HCT116 (cell line): ENCODE results near the gene CC2D2B. TPM values are rescaled to one million over a fixed set of nuclear protein-coding genes. Genes with fewer than 3 reads are reported as not detected.

Source experiments
- ATAC-seq: fragments of 200-7000 bp; cut with Tn5 transposase; 2 replicates; pipeline ENCODE4 v1.9.1; 2020; ENCODE audit warnings: mild to moderate bottlenecking, moderate library complexity
- BruUV-seq: library from RNA; stranded (reverse); fragments of 400-500 nt; replicated peaks from 2 replicates; lab custom pipeline; 2021; lab: Mats Ljungman, UMichigan
- CTCF ChIA-PET: fragments of 300-600 bp; sonication (Branson Sonifier 250); formaldehyde crosslinking; loops from one replicate; lab custom pipeline; 2021; ENCODE audit warnings: antibody characterized with exemption; lab: Charles Lee
- POLR2A ChIA-PET: fragments of 300-600, 350-600 bp; sonication (Branson Sonifier 250); formaldehyde crosslinking; loops from one replicate; lab custom pipeline; 2021; ENCODE audit warnings: antibody characterized with exemption; lab: Charles Lee
- RAD21 ChIA-PET, 2 experiments: fragments of 300-600 bp; sonication (Branson Sonifier 250); formaldehyde crosslinking; loops; one replicate each; lab custom pipeline; 2023; ENCODE audit warnings: low total read pairs in 2 of 2; ENCODE audit not compliant: uncharacterized antibody in 2 of 2, unreplicated experiment in 2 of 2, low non-redundant PET in 1 of 2; lab: Charles Lee
- DNase-seq: peaks from one replicate; pipeline ENCODE4 v3.0.0-alpha.2; 2010; ENCODE audit warnings: low read depth, low spot score
- H2AFZ ChIP-seq: fragments of 200-600 bp; shearing (Covaris generic), sonication (generic); 2 replicates; pipeline ENCODE4 v1.6.1; 2017; ENCODE audit warnings: low read depth, mixed run types, mixed read lengths, antibody characterized with exemption, low read length; ENCODE audit not compliant: poor library complexity, severe bottlenecking
- H3K27ac ChIP-seq: 2 replicates; pipeline ENCODE4 v1.5.1; 2012; ENCODE audit warnings: low read depth, low read length
- H3K27me3 ChIP-seq: fragments of 200-600 bp; sonication (generic); 2 replicates; pipeline ENCODE4 v1.6.1; 2016; ENCODE audit warnings: mixed run types, low read length, mixed read lengths; ENCODE audit not compliant: insufficient read depth
- H3K36me3 ChIP-seq, 2 experiments: fragments of 200-500 bp in 1 of 2; fragments of 200-600 bp in 1 of 2; sonication (Bioruptor generic) in 1 of 2; sonication (generic) in 1 of 2; 2 replicates each; pipeline versions ENCODE4 v1.5.1 to v1.6.1; 2014 to 2016; ENCODE audit warnings: low read length in 2 of 2, inconsistent platforms in 1 of 2, mixed read lengths in 1 of 2, mixed run types in 1 of 2; ENCODE audit not compliant: insufficient read depth in 2 of 2, control insufficient read depth in 1 of 2
- H3K4me1 ChIP-seq, 2 experiments: fragments of 200-600 bp in 1 of 2; sonication (generic) in 1 of 2; 2 replicates each; pipeline versions ENCODE4 v1.5.1 to v1.6.1; 2012 to 2017; ENCODE audit warnings: low read length in 2 of 2, inconsistent platforms in 1 of 2, mild to moderate bottlenecking in 1 of 2, mixed read lengths in 1 of 2, mixed run types in 1 of 2, moderate library complexity in 1 of 2; ENCODE audit not compliant: insufficient read depth in 2 of 2, control insufficient read depth in 1 of 2
- H3K4me2 ChIP-seq: fragments of 200-600 bp; sonication (generic); 2 replicates; pipeline ENCODE4 v1.6.1; 2017; ENCODE audit warnings: mixed run types, low read length, mixed read lengths
- H3K4me3 ChIP-seq, 2 experiments: fragments of 200-600 bp in 1 of 2; sonication (generic) in 1 of 2; replicated peaks in 1 of 2; 2 replicates each; pipeline ENCODE4 v1.5.1; 2011 to 2016; ENCODE audit warnings: low read length in 2 of 2, control low read depth in 1 of 2, low read depth in 1 of 2, mild to moderate bottlenecking in 1 of 2, mixed read lengths in 1 of 2, mixed run types in 1 of 2
- H3K79me2 ChIP-seq: fragments of 200-600 bp; sonication (generic); 2 replicates; pipeline ENCODE4 v1.6.1; 2017; ENCODE audit warnings: mild to moderate bottlenecking, mixed run types, low read length, moderate library complexity, mixed read lengths; ENCODE audit not compliant: insufficient read depth
- H3K9ac ChIP-seq: fragments of 200-600 bp; sonication (generic); 2 replicates; pipeline ENCODE4 v1.6.1; 2016; ENCODE audit warnings: low read length, mixed read lengths
- H3K9me2 ChIP-seq: fragments of 200-600 bp; sonication (generic), shearing (Covaris generic); 2 replicates; pipeline ENCODE4 v1.6.1; 2017; ENCODE audit warnings: mixed run types, mild to moderate bottlenecking, moderate library complexity; ENCODE audit not compliant: insufficient read depth
- H3K9me3 ChIP-seq, 2 experiments: fragments of 200-500 bp in 1 of 2; fragments of 200-600 bp in 1 of 2; sonication (Bioruptor generic) in 1 of 2; sonication (generic) in 1 of 2; 2 replicates each; pipeline ENCODE4 v1.6.1; 2014 to 2017; ENCODE audit warnings: low read length in 2 of 2, mixed read lengths in 2 of 2, inconsistent platforms in 1 of 2, low read depth in 1 of 2, mild to moderate bottlenecking in 1 of 2, mixed run types in 1 of 2, moderate library complexity in 1 of 2; ENCODE audit not compliant: control insufficient read depth in 1 of 2, insufficient read depth in 1 of 2
- H4K20me1 ChIP-seq: fragments of 200-600 bp; sonication (generic), shearing (Covaris generic); 2 replicates; pipeline ENCODE4 v1.6.1; 2017; ENCODE audit warnings: mixed run types, mild to moderate bottlenecking, moderate library complexity; ENCODE audit not compliant: insufficient read depth
- CBX3 ChIP-seq: IDR thresholded peaks from 2 replicates; pipeline ENCODE4 v1.6.1; 2012; ENCODE audit warnings: low read depth
- CEBPB ChIP-seq: IDR thresholded peaks from 2 replicates; pipeline ENCODE4 v1.6.1; 2012; ENCODE audit warnings: low read depth
- EZH2 ChIP-seq: fragments of 200-600 bp; sonication (generic); IDR thresholded peaks from 2 replicates; pipeline ENCODE4 v1.6.1; 2017; ENCODE audit warnings: antibody characterized with exemption, mixed run types
- EZH2phosphoT487 ChIP-seq: fragments of 200-600 bp; IDR thresholded peaks from 2 replicates; pipeline ENCODE4 v1.6.1; 2018; ENCODE audit warnings: antibody characterized with exemption, borderline replicate concordance
- POLR2A ChIP-seq: IDR thresholded peaks from 2 replicates; pipeline ENCODE4 v1.7.0; 2011; ENCODE audit warnings: borderline replicate concordance; ENCODE audit not compliant: insufficient read depth, insufficient read length; ENCODE audit errors: extremely low read depth
- POLR2AphosphoS5 ChIP-seq: IDR thresholded peaks from 2 replicates; pipeline ENCODE4 v1.6.1; 2011; ENCODE audit warnings: mild to moderate bottlenecking, low read depth, low read length, moderate library complexity
- RAD21 ChIP-seq: IDR thresholded peaks from 2 replicates; pipeline ENCODE4 v1.6.1; 2012; ENCODE audit warnings: low read depth, mild to moderate bottlenecking
- SRF ChIP-seq: IDR thresholded peaks from 2 replicates; pipeline ENCODE4 v1.6.1; 2012; ENCODE audit warnings: low read depth
- TCF7L2 ChIP-seq: IDR thresholded peaks from 2 replicates; pipeline ENCODE4 v1.7.0; 2011; ENCODE audit warnings: borderline replicate concordance, inconsistent platforms; ENCODE audit not compliant: insufficient read depth, insufficient read length; ENCODE audit errors: extremely low read depth
- YY1 ChIP-seq: IDR thresholded peaks from 2 replicates; pipeline ENCODE4 v1.6.1; 2011; ENCODE audit warnings: low read length, low read depth, moderate library complexity, mild to moderate bottlenecking; ENCODE audit not compliant: insufficient replicate concordance; ENCODE audit errors: extremely low read depth
- ZBTB33 ChIP-seq: IDR thresholded peaks from 2 replicates; pipeline ENCODE4 v1.6.1; 2011; ENCODE audit warnings: mild to moderate bottlenecking, low read length, moderate library complexity; ENCODE audit not compliant: insufficient replicate concordance; ENCODE audit errors: extremely low read depth
- ZFX ChIP-seq: fragments of 450-650 bp; IDR thresholded peaks from 2 replicates; pipeline ENCODE4 v1.6.1; 2017
- ZNF274 ChIP-seq: fragments of 200-500 bp; sonication (Bioruptor generic); IDR thresholded peaks from 2 replicates; pipeline ENCODE4 v1.6.1; 2014; ENCODE audit warnings: mild to moderate bottlenecking, low read depth, low read length, inconsistent platforms
- intact Hi-C: fragments of 100-400 bp; cut with micrococcal nuclease; formaldehyde crosslinking; loops from 2 replicates; pipeline ENCODE4 v1.10.0; 2022
- total RNA-seq: library from RNA; stranded (reverse); gene quantifications from one replicate; pipeline ENCODE4 v1.2.1, GENCODE V29; 2021; ENCODE audit not compliant: unreplicated experiment
- TF ChIP-seq, protein P1 (sequence below): IDR thresholded peaks from 2 replicates; pipeline ENCODE4 v1.6.1; 2012
- TF ChIP-seq, protein P2 (sequence below): IDR thresholded peaks from 2 replicates; pipeline ENCODE4 v1.6.1; 2012

Gene CC2D2B
- total RNA-seq, 1 experiment from 2014 or later: 0.20 TPM

GRCh38 chr10:95860166-95860940, 47.4 kb upstream of the CC2D2B start:
- Histone ChIP-seq H2AFZ (no peak overlapping the region), H4K20me1 (no peaks in the 10 kb centered on the region), H3K79me2 (no peaks in the 10 kb centered on the region), H3K27me3 (no peaks in the 10 kb centered on the region), H3K9me2 (no peaks in the 10 kb centered on the region), H3K27ac (no peak overlapping the region), H3K9ac (no peak overlapping the region), H3K4me2 (no peak overlapping the region), H3K36me3 (no peaks in the 10 kb centered on the region), H3K9me3 (no peaks in the 10 kb centered on the region), H3K4me1 (no peaks in the 10 kb centered on the region), H3K4me3 (no peak overlapping the region)
- POLR2A ChIA-PET: no interaction called here
- RAD21 ChIA-PET: no interaction called here
- DNase-seq: no peak
- no peak for TF ChIP-seq ZBTB33
- no peak for TF ChIP-seq ZNF274
- TF ChIP-seq SRF: no peak
- TF ChIP-seq CBX3: no peak
- TF ChIP-seq, protein P1, sequence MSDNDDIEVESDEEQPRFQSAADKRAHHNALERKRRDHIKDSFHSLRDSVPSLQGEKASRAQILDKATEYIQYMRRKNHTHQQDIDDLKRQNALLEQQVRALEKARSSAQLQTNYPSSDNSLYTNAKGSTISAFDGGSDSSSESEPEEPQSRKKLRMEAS: no peak
- no peak for TF ChIP-seq RAD21
- no peak for TF ChIP-seq POLR2AphosphoS5
- TF ChIP-seq ZFX: no peak
- TF ChIP-seq CEBPB: no peak
- no peak for TF ChIP-seq YY1
- no peak for TF ChIP-seq EZH2
- TF ChIP-seq TCF7L2: no peak
- no peak for TF ChIP-seq POLR2A
- TF ChIP-seq, protein P2, sequence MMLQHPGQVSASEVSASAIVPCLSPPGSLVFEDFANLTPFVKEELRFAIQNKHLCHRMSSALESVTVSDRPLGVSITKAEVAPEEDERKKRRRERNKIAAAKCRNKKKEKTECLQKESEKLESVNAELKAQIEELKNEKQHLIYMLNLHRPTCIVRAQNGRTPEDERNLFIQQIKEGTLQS: no peak
- TF ChIP-seq EZH2phosphoT487: no peak
- CTCF ChIA-PET: interaction anchor here (1.3 kb wide), 1 partner anchor 167 kb away, joined by 7 read pairs; the partner anchor contains the start of gene TCTN3
- BruUV-seq: no TSS peak
- intact Hi-C loops: no loop called here
- ATAC-seq: no peak
